ENCODE results near the gene PLXDC1.
"Not testable (repeated sequence)": the region's sequence is repeated elsewhere in the genome, so short reads cannot be mapped to it uniquely, and the experiment has no call there.

PLXDC1 gene

DNA sequence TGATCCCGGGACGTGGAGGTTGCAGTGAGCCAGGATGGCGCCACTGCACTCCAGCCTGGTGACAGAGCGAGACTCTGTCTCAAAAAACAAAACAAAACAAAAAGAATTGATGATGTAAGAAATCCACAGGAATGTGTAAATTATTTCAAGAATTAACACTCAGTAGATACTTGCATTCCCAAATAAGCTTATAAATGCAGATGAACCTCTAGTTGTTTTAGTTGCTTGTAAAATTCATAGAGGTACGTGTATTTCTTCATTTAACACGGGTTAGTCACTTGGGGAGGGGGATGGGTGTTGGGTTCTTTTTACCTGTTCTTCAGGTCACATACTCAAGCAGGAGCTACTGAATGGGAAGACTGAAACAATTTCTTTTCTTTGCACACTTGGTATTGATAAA lies 128.5 kb downstream of the PLXDC1 start:
- no peak for DNase-seq (ENCODE audit: low read depth)
- H3K4me3 ChIP-seq (ENCODE audit: control insufficient read depth, low read depth, low read length), result no peak overlapping the region
- TF ChIP-seq, protein P1, sequence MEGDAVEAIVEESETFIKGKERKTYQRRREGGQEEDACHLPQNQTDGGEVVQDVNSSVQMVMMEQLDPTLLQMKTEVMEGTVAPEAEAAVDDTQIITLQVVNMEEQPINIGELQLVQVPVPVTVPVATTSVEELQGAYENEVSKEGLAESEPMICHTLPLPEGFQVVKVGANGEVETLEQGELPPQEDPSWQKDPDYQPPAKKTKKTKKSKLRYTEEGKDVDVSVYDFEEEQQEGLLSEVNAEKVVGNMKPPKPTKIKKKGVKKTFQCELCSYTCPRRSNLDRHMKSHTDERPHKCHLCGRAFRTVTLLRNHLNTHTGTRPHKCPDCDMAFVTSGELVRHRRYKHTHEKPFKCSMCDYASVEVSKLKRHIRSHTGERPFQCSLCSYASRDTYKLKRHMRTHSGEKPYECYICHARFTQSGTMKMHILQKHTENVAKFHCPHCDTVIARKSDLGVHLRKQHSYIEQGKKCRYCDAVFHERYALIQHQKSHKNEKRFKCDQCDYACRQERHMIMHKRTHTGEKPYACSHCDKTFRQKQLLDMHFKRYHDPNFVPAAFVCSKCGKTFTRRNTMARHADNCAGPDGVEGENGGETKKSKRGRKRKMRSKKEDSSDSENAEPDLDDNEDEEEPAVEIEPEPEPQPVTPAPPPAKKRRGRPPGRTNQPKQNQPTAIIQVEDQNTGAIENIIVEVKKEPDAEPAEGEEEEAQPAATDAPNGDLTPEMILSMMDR (conservative IDR thresholded peaks at IDR 0.05; ENCODE audit: control insufficient read depth, insufficient read depth, low read depth, low read length), result no peak

DNA sequence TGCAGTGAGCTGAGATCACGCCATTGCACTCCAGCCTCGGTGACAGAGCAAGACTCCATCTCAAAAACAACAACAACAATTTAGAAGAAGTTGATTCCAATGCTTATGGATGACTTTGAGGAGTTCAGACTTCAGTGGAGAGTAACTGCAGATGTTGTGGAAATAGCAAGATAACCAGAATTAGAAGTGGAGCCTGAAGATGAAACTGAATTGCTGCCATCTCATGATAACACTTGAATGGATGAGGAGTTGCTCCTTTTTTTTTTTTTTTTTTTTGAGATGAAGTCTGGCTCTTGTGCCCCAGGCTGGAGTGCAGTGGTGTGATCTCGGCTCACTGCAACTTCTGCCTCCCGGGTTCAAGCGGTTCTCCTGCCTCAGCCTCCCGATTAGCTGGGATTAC lies 131.4 kb downstream of the PLXDC1 start:
- H3K4me3 ChIP-seq (ENCODE audit: control insufficient read depth, low read depth, low read length); DNase-seq (ENCODE audit: low read depth): not testable (repeated sequence)

DNA sequence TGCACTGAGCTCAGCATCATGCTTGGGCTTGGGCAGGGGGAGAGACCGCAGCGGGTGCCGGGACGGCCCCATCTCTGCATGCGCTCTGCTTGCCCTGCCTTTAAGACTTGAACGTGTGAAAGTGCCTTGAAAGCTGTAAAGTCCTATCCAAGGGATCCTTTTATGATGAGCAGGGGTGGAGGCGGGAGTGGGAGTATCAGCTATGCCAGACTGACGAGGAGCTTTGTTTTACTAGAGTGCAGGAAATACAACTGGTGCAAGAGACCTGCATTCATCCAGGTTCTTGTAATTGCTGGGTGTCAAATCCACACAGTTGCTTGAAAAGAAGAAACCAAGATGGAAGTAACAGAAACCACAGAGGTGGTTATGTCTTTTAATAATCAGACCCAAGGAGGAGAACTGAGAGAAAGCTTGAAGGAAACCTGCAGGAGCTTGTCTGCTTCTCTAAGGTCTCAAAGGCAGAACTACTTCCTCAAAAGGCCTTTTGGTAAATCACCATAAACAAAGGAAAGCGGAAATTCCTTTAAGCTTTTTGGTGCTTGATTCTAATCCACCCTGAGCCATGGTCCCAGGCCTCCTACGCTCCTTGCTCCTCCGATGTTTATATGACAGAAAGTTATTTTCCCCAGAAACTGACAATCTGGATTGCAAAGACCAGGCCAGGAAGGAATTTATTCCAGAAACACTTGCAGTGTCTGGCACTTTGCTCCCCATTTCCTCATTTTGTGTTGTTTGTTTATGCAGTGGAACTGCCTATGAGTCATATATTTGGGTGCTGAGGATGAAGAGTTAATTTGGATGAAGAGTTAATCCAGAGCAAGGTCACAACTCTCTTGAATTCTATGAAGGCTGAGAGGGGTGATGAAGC lies 132.9 kb downstream of the PLXDC1 start:
- no peak overlapping the region for H3K4me3 ChIP-seq (ENCODE audit: control insufficient read depth, low read depth, low read length)
- TF ChIP-seq, protein P1 (conservative IDR thresholded peaks at IDR 0.05; ENCODE audit: control insufficient read depth, insufficient read depth, low read depth, low read length), result no peak
- DNase-seq (ENCODE audit: low read depth), result no peak

DNA sequence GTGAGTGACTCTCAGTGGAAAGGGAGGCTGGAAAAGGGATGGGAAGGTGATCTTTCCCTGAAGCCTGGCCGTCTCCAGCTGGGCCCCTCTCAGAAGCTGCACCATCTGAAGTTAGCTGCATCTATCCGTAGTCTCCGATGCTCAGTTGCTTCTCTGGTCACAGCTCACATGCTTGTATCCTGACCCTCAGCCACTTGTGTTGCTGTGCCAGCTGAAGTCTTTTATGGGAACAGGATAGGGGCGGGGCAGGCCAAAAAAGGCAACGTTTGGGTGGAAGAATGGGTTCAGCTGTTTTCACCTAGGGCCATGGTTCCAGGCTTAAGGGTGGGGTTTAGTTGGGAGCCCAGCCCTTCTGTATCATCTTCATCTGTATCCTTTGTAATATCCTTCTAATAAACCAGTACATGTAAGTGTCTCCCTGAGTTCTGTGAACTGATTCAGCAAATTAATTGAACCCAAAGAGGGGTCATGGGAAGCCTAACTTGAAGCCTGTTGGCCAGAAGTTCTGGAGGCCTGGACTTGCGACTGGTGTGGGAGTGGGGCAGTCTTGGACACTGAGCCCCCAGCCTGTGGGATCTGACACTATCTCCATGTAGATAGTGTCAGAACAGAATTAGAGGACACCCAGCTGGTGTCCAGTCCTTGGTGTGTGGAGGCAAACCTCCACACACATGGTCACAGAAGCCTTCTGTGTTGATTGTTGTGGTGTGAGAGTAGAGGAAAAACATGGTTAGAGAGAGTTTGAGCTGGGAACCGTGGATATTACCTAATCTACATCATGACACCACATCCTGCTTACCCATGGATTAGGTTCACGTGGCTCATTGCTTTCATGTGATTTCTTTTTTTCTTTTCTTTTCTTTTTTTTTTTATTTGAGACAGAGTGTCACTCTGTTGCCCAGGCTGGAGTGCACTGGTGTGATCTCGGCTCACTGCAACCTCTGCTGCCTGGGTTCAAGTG lies 135.0 kb downstream of the PLXDC1 start:
- no peak overlapping the region for H3K4me3 ChIP-seq (ENCODE audit: control insufficient read depth, low read depth, low read length)
- TF ChIP-seq, protein P1 (conservative IDR thresholded peaks at IDR 0.05; ENCODE audit: control insufficient read depth, insufficient read depth, low read depth, low read length), result no peak
- peak; percentile 56 for DNase-seq (ENCODE audit: low read depth)

DNA sequence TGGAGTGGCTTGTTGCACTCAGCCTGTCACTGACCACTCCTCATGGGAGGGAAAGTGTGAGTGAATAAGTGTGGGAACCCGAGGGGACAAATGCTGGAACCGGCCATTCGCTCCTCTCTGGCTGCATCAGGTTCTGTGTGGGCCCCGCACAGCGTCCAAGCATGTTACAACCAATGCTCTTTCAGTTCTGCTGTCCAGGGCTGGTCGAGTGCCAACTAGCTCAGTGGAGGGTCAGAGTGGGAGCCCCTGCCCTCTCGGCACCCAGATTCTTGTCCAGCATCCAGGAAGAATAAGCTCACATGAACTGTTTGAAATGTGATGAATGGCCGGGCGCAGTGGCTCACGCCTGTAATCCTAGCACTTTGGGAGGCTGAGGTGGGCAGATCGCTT lies 135.9 kb downstream of the PLXDC1 start:
- no peak overlapping the region for H3K4me3 ChIP-seq (ENCODE audit: control insufficient read depth, low read depth, low read length)
- no peak for DNase-seq (ENCODE audit: low read depth)
- TF ChIP-seq, protein P1 (conservative IDR thresholded peaks at IDR 0.05; ENCODE audit: control insufficient read depth, insufficient read depth, low read depth, low read length), result no peak

DNA sequence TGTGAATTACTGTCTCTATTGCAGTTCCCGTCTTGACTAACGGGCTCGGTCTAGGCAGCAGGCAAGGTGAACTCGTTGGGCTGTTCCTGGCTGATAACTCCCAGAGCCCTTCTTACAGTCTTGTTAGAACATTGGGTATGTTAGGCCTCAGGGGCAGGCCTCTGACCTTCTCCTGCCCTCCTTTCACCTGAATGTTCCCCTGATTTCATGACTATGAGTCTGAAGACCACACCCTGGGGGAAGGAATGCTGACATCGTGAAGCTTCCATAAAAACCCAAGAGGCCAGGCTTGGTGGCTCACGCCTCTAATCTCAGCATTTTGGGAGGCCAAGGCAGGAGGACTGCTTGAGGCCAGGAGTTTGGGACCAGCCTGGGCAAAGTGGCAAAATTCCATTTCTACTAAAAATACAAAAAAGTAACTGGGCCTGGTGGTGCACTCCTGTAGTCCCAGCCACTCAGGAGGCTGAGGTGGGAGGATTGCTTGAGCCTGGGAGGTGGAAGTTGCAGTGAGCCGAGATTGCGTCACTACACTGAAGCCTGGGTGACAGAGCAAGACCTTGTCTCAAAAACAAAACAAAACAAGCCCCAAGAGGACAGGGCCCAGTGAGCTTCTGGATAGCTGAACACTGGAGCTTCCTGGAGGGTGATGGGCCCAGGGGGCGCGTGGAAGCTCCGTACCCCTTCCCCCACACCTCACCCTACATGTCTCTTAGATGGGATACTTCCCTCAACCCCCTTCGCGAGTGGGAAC lies 136.5 kb downstream of the PLXDC1 start:
- peak; percentile 11 for DNase-seq (ENCODE audit: low read depth)
- H3K4me3 ChIP-seq (ENCODE audit: control insufficient read depth, low read depth, low read length), result no peak overlapping the region
- TF ChIP-seq, protein P1 (conservative IDR thresholded peaks at IDR 0.05; ENCODE audit: control insufficient read depth, insufficient read depth, low read depth, low read length), result no peak

Data from fibroblast of mammary gland (primary cell).